Pulmonary artery endothelial cell (primary cell): ENCODE data around the gene ENO3. TPM values are rescaled to one million over a fixed set of nuclear protein-coding genes. Genes with fewer than 3 reads are reported as not detected.
A peak's percentile ranks its signal among the peaks of the same experiment; 100 is the strongest.

Experiments
- DNase-seq: peaks from one replicate; pipeline ENCODE4 v3.0.0-alpha.2; 2011; ENCODE audit warnings: low read depth, low spot score
- total RNA-seq: library from RNA; depleted of rRNA; stranded (reverse); fragments of >200 nt; gene quantifications from 2 replicates; pipeline ENCODE4 v1.2.3, GENCODE V29; 2014

Gene ENO3
- total RNA-seq, 1 donor from 2014 or later: 1.6 TPM

DNA sequence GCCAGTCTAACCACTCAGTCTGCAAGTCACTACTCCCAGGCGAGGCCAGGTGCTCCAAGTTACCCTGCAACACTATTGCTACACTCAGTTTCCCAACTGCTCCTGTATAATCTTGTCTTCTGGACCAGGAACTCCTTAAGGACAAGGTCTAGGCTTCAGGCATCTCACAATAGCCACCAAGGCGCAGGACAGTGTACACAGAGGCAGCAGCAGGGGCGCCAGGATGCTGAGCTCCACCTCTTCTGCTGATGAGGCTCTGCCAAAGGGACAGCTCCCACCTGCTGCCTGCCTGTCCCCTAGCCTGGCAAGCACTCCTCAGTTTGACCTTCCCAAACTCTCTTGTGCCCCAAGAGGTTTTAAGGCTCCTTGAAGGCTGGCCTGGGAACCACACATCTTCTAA, 14.5 kb upstream of the ENO3 start:
- DNase-seq: no peak

- DNase-seq: no peak
Observed at GRCh38 chr17:4937553-4937952, 13.4 kb upstream of the ENO3 start.

DNA sequence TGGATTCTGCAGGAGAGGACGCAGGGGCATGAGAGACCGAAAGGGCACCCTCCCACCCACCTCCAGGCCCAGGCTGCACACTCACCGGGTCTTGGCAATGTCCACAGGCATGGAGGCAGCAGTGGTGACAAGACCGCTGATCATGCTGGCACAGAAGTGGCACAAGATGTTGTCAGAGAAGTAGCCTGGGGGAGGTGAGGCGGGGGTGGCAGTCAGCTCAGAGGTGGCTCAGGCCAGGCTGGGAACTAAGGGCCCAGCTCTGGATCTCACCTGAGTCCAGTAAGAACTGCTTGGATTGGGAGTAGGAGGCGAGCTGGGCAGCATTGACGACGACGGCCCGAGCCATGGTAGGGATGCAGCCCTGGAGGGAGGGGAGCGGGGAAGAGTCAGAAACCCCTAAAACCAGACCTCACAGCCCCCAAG, 12.8 kb upstream of the ENO3 start:
- no peak for DNase-seq

DNA sequence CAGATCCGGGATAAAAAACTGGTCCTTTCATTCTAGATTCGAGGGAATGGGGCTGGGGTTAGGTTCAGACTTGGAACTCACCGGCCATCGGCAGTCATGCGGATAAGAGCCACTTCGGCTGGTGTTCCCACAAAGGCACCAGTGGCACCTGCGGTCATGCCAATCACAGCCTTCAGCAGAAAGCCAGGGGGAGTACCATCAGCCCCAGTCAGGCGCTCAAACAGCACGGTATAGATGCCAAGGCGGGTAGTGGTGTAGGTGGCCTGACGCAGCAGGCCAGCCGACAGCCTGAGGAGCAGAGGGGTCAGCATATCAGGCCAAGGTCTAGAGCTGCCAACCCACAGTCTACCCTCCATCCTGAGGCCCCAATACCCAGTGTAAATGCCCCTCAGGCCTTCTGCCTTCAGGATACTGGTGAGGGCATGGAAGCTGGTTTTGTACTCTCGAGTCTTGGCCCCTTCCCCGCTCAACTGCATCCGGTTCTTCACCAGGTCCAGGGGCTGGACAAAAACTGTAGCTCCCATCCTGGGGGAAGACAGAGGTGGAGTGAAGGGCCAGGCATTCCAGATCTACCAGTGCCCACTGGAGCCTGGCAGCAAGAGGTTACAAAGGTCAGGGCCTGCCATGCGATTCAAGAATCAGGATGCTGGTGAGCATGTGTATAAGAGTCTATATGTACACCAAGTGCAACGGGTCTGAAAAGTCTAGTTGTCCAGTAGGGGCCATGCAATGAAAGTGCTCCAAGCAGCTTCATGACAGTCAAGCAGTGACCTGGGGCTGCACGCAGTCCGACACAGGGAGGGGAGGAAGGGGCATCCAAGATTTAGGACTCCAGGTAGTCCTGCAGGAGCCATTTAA, 12.0 kb upstream of the ENO3 start:
- no peak for DNase-seq

- DNase-seq: no peak
Observed at GRCh38 chr17:4939546-4939795, 11.4 kb upstream of the ENO3 start.

- peak; percentile 99 for DNase-seq
Observed at GRCh38 chr17:4939796-4940554, 10.9 kb upstream of the ENO3 start, which contains the start of the genes RNF167 and SLC25A11. Gene RNF167, plus strand, starts transcription at chr17:4940268. Its CDS starts 642 bp downstream, at chr17:4940910. Gene SLC25A11, minus strand, starts transcription at chr17:4940046. Its CDS starts 136 bp downstream, at chr17:4939910.

DNA sequence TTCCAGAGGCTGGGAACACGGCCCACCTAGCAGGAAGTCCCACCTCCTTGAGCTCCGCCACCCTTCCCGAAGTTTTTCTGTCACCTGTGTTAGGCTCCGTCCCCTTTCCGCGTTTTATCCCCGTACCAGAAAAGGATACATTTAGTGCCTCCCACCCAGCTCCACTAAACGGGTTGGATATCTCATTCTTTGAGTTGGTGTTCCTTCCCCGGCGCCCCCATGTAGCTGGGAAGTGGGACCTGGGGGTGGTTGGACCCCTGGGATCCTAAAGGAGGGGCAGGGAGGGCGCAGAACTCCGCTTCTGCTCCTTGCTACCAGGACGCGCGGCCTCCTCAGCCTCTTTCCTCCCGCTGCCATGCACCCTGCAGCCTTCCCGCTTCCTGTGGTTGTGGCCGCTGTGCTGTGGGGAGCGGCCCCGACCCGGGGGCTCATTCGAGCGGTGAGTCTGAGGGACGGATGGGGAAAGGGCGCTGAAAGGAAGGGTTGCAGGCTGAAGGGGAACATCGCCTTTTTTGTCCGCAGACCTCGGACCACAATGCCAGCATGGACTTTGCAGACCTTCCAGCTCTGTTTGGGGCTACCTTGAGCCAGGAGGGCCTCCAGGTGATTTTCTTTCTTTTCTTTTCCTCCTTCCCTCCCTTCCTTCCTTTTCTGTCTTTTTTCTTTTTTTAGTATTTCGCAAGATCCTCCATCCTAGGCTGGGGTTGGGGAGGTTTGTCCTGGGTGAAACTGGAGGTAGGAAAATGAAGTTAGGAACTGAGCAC, 10.2 kb upstream of the ENO3 start:
- no peak for DNase-seq

GRCh38 chr17:4941319-4941610, 9.7 kb upstream of the ENO3 start:
- DNase-seq: no peak

GRCh38 chr17:4942760-4943508, 8.0 kb upstream of the ENO3 start:
- no peak for DNase-seq

- DNase-seq: no peak
Observed at GRCh38 chr17:4944163-4944553, 6.8 kb upstream of the ENO3 start.

DNA sequence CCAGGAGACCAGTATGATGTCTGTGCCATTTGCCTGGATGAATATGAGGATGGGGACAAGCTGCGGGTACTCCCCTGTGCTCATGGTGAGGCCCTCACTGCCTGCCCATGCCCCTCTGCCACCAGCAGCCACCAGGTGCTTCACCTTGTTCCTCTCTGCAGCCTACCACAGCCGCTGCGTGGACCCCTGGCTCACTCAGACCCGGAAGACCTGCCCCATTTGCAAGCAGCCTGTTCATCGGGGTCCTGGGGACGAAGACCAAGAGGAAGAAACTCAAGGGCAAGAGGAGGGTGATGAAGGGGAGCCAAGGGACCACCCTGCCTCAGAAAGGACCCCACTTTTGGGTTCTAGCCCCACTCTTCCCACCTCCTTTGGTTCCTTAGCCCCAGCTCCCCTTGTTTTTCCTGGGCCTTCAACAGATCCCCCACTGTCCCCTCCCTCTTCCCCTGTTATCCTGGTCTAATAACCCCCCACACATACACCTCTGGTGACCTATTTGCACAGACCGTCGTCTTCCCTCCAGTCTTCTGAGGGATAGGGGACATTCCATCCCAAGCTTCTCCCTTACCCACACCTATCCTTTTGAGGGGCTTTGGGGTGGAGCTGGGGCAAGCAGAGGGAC, 6.3 kb upstream of the ENO3 start:
- no peak for DNase-seq

- DNase-seq: no peak
Observed at GRCh38 chr17:4945176-4945943, 5.6 kb upstream of the ENO3 start.

DNA sequence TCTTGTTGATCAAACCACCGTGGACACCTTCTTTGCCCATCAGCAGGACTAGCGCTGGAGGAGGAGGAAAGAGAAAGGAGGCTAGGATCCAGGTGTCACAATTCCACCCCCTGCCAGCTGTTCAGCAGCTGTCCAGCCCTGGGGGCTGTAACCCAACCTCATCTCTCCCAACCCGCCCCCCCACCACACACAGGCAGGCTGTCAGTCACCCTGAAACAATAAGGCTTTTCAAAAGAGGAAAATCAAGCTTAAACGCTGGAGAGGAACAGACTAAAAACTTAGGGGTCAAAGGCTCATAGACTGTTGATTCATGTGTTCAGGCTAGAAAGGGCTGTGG, 5.0 kb upstream of the ENO3 start:
- DNase-seq: no peak

GRCh38 chr17:4946312-4946976, 4.5 kb upstream of the ENO3 start:
- no peak for DNase-seq

DNA sequence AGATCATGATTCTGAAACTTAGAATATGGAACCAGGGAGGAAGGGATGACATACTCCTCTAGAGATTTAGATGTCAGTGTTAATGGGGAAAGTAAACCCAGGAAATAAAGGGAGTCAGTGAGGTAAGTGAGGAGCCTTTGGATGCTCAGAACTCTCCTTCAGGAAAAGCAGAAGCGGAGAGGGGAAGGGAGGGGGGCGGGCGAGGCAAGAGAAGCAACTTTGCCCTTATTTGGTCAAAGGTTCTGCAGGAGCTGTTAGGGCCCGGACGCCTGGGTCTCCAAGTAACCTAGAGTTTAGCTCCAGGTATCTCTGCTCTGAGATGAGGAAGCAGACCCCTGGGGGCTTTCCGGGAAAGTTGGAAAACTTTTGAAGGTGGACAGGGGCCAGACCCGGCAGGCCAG, 3.9 kb upstream of the ENO3 start:
- no peak for DNase-seq

GRCh38 chr17:4947411-4948165, 3.3 kb upstream of the ENO3 start:
- DNase-seq: no peak

GRCh38 chr17:4948166-4948930, 2.6 kb upstream of the ENO3 start, which contains the start of gene PFN1:
Gene PFN1, minus strand, starts transcription at chr17:4948530. Its CDS starts 136 bp downstream, at chr17:4948394.
- no peak for DNase-seq

GRCh38 chr17:4948931-4949320, 2.0 kb upstream of the ENO3 start:
- no peak for DNase-seq
